HG02973 (cell line): Measurements from ENCODE around the gene CDC14A.

Experiments
- ATAC-seq: cut with Tn5 transposase; IDR thresholded peaks from one replicate; pipeline ENCODE4 v1.9.1; 2021; ENCODE audit warnings: moderate library complexity; ENCODE audit not compliant: unreplicated experiment

Gene CDC14A

GRCh38 chr1:100526894-100527293, 174.6 kb downstream of the CDC14A start:
- no peak for ATAC-seq

DNA sequence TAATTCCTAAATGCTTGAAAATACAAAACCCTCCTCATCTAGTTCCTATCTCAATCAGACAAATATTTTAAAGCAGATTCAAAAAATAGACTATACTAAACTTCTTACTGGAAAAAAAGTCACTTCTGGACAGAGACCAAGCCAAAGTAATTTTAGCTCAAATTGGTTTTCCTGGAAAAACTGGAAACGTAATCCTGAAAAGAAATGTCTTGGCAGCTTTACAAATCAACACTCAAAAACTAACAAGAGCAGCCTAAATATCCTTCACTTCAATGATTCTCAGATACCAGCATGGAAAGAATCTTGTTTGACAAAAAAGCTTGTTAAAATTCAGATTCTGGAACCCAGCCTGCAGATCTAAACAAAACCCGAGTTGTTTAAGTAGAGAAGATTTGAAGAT, 176.6 kb downstream of the CDC14A start:
- no peak for ATAC-seq

DNA sequence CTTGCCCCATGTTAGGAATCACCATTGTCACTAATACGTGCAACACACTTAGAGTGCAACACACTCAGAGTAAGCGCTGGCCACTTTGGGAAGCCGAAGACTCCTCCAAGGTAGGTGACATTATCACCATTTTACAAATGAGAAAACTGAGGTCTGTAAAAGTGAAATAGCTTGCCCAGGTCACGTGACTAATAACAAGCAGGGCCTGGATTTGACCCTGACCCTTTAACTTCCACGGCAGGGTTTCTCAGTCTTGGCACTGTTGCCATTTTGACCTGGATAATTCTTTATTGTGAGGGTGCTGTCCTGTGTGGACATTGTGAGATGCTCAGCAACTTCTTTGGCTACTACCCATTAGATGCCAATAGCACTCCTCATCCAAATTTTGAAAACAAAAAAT, 177.8 kb downstream of the CDC14A start:
- ATAC-seq: no peak

DNA sequence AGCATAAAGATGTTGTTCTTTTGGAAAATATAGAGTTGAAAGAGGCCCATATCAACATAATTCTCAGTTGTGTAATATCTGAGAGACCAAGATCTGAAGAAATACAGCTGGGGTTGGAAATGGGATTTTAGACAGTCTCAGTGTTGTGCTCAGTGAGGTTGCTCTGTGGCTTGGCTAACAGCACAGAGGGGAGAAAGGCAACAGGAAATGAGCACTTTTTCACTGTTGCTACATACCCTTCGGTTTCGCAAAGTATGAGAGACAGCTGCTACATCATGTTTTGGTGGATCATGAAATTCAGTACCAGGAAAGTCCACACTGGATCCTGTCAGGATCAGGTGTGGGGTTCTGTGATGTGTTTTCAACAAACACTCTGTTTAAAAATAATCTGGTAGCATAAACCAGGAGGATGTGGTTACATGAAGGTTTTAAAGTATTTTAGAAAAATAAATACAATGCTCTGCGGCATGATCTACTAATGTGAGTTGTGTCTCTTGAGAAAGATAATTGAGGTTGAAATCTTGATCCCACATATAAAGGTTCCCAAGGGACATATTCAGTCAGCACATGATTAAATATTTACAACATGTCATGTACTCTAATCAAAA, 178.7 kb downstream of the CDC14A start:
- peak; percentile 91 for ATAC-seq

DNA sequence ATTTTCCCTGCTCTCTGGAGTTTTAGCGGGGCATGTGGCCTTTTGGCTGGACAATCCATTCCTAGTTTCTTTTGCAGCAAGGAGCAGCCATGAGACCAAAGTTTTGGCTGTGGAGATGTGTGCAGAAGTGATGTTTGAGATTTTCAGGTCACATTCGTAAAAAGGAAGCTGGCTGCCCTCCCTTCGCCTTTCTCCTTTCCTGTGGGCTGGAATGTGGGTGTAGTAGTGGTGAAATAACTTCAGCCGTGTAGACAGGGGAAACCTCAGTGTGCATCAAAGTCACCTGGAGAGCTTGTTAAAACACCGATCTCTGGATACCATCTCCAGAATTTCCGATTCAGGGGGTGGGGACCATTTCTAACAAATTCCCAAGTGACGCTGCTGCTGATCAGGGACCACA, 180.3 kb downstream of the CDC14A start:
- ATAC-seq: no peak

DNA sequence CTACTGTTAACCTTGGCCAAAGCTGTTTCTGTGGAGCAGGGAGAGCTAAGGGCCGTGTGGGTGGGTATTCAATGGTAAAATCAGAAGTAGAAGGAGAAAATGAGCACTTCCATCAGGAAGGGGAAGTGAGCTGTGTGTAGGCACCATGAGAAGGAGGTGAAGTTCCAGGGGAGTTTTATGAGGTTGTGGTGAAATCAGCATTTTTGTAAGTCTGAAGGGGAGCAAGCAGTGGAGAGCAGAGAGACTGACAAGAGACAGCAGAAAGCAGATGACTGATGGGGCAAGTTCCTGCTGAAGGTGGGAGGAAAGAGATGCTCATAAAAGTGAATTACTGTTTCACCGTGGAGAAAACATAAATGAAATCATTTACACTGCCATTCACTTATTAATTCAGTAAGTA, 183.0 kb downstream of the CDC14A start:
- ATAC-seq: no peak

- peak; percentile 83 for ATAC-seq
Observed at GRCh38 chr1:100536031-100536430, 183.7 kb downstream of the CDC14A start.

GRCh38 chr1:100538913-100539835, 186.9 kb downstream of the CDC14A start:
- no peak for ATAC-seq

- no peak for ATAC-seq
Observed at GRCh38 chr1:100539836-100540536, 187.7 kb downstream of the CDC14A start.

DNA sequence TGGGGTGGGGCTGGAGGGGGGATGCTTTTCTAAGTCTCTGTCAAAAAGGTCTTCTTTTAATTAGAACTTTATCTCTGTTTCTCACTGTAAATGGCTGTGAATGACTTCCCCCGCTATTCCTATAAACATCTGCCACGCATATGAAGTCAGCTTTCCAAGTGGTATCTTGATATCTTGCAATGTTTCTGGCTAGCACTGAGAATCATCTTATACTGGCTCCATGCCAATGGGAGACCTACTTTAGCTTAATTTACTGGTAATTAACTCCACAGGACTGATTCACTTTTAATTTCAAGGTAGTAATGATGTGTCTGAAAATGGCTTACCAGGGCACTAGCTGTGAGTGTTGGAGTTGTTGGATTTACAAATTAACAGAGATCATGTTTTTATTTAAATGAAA, 190.0 kb downstream of the CDC14A start:
- ATAC-seq: no peak

DNA sequence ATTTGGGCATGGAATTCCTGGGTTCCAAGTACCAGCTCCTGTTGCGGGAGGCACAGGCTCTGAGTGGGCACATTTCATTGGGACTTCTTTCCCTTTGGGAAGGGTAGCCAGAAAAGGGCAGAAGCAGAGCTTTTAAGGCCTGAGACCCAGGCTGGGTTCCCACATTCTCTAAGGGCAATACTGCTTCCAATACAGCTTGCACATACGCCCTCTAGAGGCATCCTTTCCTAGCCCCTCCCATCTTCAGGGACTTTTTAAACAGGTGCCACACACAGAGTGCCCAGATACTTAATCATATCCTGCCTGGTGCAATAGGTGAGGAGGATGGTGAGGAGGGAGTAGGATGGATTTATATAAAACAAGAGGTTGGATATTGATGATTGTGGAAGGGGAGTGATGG, 191.3 kb downstream of the CDC14A start:
- peak; percentile 45 for ATAC-seq

- no peak for ATAC-seq
Observed at GRCh38 chr1:100544791-100545190, 192.5 kb downstream of the CDC14A start.

DNA sequence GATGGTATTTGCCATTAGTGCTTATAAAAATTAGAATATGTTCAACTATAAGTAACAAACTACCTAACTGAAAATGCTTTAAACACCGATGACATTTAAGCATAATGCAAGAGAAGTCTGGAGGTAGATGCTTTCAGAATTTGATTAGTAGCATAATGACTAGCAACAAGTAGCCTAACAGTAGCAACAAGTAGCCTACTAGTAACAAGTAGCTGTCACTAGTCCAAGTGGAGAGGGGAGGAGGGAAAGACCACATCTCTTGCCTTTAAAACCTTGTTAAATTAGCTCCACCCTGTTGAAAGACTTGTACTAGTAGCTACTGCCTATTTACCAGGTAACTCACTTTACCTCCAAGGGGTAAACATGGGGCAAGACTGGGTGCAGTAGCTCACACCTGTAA, 193.5 kb downstream of the CDC14A start:
- ATAC-seq: no peak

GRCh38 chr1:100552031-100552430, 199.7 kb downstream of the CDC14A start:
- no peak for ATAC-seq

DNA sequence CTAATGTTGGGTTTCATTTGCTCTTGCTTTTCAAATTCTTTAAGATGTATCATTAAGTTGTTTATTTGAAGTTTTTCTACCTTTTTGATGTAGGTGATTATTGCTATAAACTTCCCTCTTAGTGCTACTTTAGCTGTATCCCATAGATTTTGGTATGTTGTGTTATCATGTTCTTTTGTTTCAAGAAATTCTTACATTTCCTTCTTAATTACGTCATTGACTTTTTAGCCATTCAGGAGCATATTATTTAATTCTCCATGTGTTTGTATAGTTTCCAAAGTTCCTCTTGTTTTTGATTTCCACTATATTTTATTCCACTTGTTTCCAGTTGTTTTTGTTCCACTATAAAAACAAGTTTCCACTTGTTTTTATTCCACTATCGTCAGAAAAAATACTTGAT, 200.6 kb downstream of the CDC14A start:
- ATAC-seq: no peak

DNA sequence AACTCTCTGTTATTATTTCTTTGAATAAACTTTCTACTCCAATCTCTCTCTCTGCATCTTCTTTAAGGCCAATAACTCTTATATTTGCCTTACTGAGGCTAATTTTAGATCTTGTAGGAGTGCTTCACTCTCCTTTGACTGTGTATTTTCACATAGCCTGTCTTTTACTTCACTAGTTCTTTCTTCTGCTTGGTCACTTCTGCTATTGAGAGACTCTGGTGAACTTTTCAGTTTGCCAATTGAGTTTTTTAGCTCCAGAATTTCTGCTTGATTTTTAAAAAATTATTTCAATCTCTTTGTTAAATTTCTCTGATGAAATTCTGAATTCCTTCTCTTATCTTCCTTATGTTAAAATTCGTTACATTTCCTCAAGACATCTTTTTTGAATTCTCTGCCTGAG, 203.9 kb downstream of the CDC14A start:
- no peak for ATAC-seq

- ATAC-seq: no peak
Observed at GRCh38 chr1:100556925-100557605, 204.8 kb downstream of the CDC14A start.

GRCh38 chr1:100557606-100557953, 205.3 kb downstream of the CDC14A start:
- no peak for ATAC-seq

GRCh38 chr1:100565533-100565932, 213.2 kb downstream of the CDC14A start:
- no peak for ATAC-seq

DNA sequence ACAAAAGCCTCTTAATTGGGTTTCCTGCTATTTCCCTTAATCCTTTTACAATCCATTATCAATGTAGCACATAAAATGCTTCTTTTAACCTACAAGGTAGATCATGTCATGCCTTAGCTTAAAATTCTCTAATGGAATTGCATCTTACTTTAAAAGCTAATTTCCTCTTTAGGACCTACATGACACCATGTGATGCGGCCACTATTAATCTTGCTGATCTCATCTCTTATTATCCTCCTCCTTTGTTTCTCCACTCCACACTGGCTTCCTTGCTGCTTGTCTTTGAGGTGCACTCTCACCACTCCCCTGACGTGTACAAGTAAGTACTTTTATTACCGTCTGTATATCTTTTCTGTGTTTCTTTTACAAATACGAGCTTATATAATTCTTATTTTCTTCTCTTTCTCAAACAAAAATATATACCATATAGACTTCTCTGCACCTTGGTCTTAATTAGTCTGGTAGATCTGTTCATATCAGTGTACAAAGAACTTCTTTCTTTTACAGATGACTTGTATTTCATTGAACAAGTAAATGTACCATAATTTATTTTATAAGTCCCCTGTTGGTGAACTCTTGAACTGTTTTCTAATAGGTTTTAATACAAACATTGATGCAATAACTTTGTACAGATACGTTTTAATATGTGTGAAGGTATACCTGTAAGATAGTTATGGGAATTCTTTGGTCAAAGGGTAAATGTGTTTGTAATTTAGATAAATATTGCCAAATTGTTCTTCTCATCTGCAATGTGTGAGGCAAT, 213.8 kb downstream of the CDC14A start:
- no peak for ATAC-seq

DNA sequence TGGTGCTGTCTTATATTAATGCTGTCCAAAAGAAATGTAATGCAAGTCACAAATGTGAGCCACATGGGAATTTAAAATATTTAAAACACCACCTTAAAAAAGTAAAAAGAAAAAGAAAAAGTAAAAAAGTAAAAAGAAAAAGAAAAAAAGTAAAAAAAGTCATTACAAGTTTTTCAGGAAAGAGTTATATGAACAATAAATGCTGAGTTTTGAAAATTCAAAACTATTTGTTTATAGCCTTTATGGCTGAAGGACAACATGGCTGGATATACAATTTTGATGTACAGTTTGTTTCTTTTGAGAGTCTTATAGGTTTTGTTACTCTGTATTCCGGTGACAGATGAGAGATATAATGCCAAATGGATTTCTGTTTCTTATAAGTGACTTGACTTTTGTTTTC, 214.8 kb downstream of the CDC14A start:
- no peak for ATAC-seq
